ENCODE data around the gene AUH.

The AUH gene

DNA sequence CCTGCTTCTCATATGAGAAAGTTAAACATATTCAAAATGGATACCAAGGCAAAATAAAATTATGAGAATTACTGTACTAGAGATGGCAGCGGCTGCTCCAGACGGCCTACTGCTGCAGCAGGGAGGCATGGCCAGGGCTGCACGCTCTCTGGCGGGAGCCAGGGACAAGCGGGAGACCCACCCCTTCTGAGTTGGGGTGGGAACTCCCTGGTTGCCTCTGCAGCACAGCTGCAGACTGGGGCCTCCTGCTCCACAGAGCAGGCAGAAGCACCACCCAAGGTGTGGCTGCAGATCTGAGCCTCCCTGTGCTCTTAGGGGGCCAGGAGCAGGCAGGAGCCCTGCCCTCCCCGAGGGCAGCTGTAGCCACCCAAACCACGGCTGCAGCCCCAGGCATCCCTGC, 2.3 kb upstream of the AUH start:
- H3K79me2 ChIP-seq (ENCODE audit: insufficient read depth, low read depth): peaks cover 23% of the 10 kb centered on the region
- no peak overlapping the region for H3K4me3 ChIP-seq (IDR thresholded peaks at IDR 0.05; ENCODE audit: insufficient read depth, low read depth, low read length)

GRCh38 chr9:91362051-91362611, 413 bp upstream of the AUH start:
- H3K27ac ChIP-seq: no peak overlapping the region
- TF ChIP-seq, protein P1, sequence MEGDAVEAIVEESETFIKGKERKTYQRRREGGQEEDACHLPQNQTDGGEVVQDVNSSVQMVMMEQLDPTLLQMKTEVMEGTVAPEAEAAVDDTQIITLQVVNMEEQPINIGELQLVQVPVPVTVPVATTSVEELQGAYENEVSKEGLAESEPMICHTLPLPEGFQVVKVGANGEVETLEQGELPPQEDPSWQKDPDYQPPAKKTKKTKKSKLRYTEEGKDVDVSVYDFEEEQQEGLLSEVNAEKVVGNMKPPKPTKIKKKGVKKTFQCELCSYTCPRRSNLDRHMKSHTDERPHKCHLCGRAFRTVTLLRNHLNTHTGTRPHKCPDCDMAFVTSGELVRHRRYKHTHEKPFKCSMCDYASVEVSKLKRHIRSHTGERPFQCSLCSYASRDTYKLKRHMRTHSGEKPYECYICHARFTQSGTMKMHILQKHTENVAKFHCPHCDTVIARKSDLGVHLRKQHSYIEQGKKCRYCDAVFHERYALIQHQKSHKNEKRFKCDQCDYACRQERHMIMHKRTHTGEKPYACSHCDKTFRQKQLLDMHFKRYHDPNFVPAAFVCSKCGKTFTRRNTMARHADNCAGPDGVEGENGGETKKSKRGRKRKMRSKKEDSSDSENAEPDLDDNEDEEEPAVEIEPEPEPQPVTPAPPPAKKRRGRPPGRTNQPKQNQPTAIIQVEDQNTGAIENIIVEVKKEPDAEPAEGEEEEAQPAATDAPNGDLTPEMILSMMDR (conservative IDR thresholded peaks at IDR 0.05; ENCODE audit: low read depth, low read length): no peak
- no peaks in the 10 kb centered on the region for H3K36me3 ChIP-seq (ENCODE audit: insufficient read depth)
- H3K4me3 ChIP-seq (IDR thresholded peaks at IDR 0.05; ENCODE audit: insufficient read depth, low read depth, low read length): no peak overlapping the region
- H3K4me1 ChIP-seq (ENCODE audit: low read depth, poor library complexity, severe bottlenecking): peaks cover 37% of the 10 kb centered on the region
- H3K27me3 ChIP-seq (ENCODE audit: insufficient read depth, low read depth): no peaks in the 10 kb centered on the region
- peak overlapping the region; percentile 82; the same call in 1 of the 2 replicates for H3K9ac ChIP-seq
- H4K20me1 ChIP-seq (ENCODE audit: insufficient read depth): no peaks in the 10 kb centered on the region
- H2AFZ ChIP-seq (ENCODE audit: low read depth): peak overlapping the region; percentile 80
- peaks cover 41% of the 10 kb centered on the region for H3K79me2 ChIP-seq (ENCODE audit: insufficient read depth, low read depth)
- peak overlapping the region; percentile 63 for H3K4me2 ChIP-seq

More for the DNA sequence above, 2.3 kb upstream of the AUH start:
- Histone ChIP-seq H3K9ac (no peak overlapping the region), H3K4me2 (no peak overlapping the region), H2AFZ (ENCODE audit: low read depth) (no peak overlapping the region), H4K20me1 (ENCODE audit: insufficient read depth) (no peaks in the 10 kb centered on the region), H3K4me1 (ENCODE audit: low read depth, poor library complexity, severe bottlenecking) (peaks cover 26% of the 10 kb centered on the region), H3K36me3 (ENCODE audit: insufficient read depth) (no peaks in the 10 kb centered on the region), H3K27me3 (ENCODE audit: insufficient read depth, low read depth) (no peaks in the 10 kb centered on the region), H3K27ac (no peak overlapping the region)
- TF ChIP-seq, protein P1 (conservative IDR thresholded peaks at IDR 0.05; ENCODE audit: low read depth, low read length): no peak

DNA sequence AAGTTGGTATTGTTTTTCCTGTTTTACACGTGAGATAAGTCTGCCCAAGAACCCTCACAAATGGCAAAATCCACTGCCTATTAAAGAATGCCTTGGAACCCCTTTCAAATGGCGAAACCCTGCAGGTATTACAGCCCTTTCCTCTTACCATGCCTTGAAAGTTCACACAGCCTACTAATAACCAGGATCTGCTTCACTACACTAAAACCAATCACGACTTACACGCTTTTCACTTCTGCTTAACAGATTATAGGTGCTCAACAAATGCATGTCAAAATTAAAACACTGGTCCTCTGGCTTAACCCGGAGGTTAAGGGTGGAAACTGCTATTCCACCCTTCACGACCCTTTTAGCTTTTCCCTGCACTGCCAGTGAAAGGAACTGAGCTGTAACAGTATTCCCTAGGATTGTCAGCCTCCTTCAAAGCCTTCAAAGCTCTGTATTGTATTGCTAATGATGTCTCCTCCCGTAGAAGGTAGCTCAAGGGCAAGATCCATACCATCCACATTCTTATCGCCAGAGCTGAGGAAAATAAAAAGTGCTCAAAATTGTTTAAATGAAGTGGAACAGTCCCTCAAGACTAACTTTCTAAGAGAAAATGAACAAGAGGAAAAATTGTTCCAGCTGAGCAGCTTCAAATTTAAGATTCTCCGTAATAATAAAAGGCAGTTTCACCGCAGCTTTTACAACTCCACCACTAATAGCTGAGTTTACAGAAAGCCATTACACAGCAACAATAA, 997 bp downstream of the AUH start:
- no peaks in the 10 kb centered on the region for H3K36me3 ChIP-seq (ENCODE audit: insufficient read depth)
- TF ChIP-seq, protein P1 (conservative IDR thresholded peaks at IDR 0.05; ENCODE audit: low read depth, low read length): no peak
- H3K27me3 ChIP-seq (ENCODE audit: insufficient read depth, low read depth): no peaks in the 10 kb centered on the region
- peak overlapping the region; percentile 56 for H3K27ac ChIP-seq
- peak overlapping the region; percentile 82 for H3K9ac ChIP-seq
- no peak overlapping the region for H3K4me3 ChIP-seq (IDR thresholded peaks at IDR 0.05; ENCODE audit: insufficient read depth, low read depth, low read length)
- H2AFZ ChIP-seq (ENCODE audit: low read depth): peak overlapping the region; percentile 80; the same call in 1 of the 2 replicates
- H3K4me1 ChIP-seq (ENCODE audit: low read depth, poor library complexity, severe bottlenecking): peaks cover 37% of the 10 kb centered on the region
- H3K79me2 ChIP-seq (ENCODE audit: insufficient read depth, low read depth): peaks cover 46% of the 10 kb centered on the region
- H3K4me2 ChIP-seq: peak overlapping the region; percentile 47
- H4K20me1 ChIP-seq (ENCODE audit: insufficient read depth): no peaks in the 10 kb centered on the region

- Histone ChIP-seq H2AFZ (ENCODE audit: low read depth) (no peak overlapping the region), H3K4me2 (peak overlapping the region; percentile 47; the same call in 1 of the 2 replicates), H3K27ac (no peak overlapping the region), H3K4me1 (ENCODE audit: low read depth, poor library complexity, severe bottlenecking) (peaks cover 37% of the 10 kb centered on the region), H3K4me3 (IDR thresholded peaks at IDR 0.05; ENCODE audit: insufficient read depth, low read depth, low read length) (no peak overlapping the region), H3K27me3 (ENCODE audit: insufficient read depth, low read depth) (no peaks in the 10 kb centered on the region), H3K36me3 (ENCODE audit: insufficient read depth) (no peaks in the 10 kb centered on the region), H3K79me2 (ENCODE audit: insufficient read depth, low read depth) (peaks cover 46% of the 10 kb centered on the region), H4K20me1 (ENCODE audit: insufficient read depth) (no peaks in the 10 kb centered on the region), H3K9ac (no peak overlapping the region)
- TF ChIP-seq, protein P1 (conservative IDR thresholded peaks at IDR 0.05; ENCODE audit: low read depth, low read length): no peak
Observed at GRCh38 chr9:91359734-91360470, 1.8 kb downstream of the AUH start.
